MM.1S (cell line): ENCODE measurements around the gene CPT1A.

Experiments
- CTCF ChIP-seq: fragments of 300-600 bp; sonication (generic); IDR thresholded peaks from 2 replicates; pipeline ENCODE4 v1.5.1; 2016; ENCODE audit warnings: antibody characterized with exemption, low read length, mixed read lengths
- EZH2 ChIP-seq: fragments of 300-600 bp; sonication (generic); optimal IDR thresholded peaks from 2 replicates; pipeline ENCODE3; 2017; ENCODE audit warnings: low read depth, mild to moderate bottlenecking, antibody characterized with exemption, low read length, mixed read lengths
- EZH2phosphoT487 ChIP-seq: fragments of 300-600 bp; sonication (generic); IDR thresholded peaks from 2 replicates; pipeline ENCODE4 v1.6.1; 2018; ENCODE audit warnings: antibody characterized with exemption, low read length

- no peak for TF ChIP-seq CTCF
- TF ChIP-seq EZH2: no peak
- TF ChIP-seq EZH2phosphoT487: no peak
These were observed 100.3 kb downstream of the CPT1A start for GRCh38 chr11:68741463-68741862.
